ENCODE data around the gene FOSL2.

The FOSL2 gene

DNA sequence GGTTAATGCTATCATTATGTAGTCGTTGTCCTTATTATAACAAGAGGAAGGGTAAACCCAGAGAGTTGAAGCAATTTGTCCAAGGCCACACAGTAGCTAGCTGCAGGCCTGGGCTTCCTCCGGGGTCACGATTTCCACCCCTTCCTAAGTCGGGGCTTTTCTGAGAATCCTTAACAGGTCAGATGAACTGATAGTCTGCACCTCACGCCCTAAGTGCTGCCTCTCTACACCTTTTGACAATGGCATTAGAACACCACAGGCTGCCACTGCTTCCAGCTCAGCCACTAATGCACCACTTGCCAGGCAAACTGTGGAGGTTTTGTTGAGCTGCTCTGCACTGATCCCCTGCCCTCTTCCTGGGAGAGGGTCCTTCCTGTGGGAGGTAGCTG lies 37.7 kb downstream of the FOSL2 start:
- no peak for DNase-seq

DNA sequence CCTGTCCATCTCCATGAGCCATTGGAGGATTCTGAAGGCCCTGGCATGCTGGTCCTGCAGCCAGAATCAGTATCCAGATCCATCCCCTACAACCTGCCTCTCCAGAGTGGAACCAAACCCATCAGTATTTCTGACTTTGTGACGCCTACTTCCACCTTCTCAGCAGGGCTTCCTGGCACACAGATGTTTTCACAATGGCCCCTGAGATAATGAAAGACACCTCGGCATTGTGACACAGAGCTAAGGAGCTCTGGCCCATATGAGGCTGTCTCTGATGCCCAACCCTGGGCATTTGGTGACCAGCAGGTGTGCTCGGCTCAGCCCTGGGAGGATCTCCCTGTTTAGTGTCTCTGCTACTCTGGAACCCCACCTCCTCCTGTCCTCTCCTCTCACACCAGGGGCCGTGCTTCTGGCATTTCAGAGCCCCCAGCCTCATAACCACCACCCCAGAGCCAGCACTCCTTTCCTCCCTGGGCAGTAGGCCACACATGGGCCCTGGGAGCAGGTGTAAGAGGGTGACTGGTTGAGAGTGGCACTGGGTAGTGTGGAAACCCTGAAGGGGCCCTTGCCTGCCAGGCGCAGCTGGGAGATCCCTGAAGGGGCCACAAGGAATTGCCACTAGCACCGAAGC lies 38.2 kb downstream of the FOSL2 start:
- DNase-seq, result no peak

DNA sequence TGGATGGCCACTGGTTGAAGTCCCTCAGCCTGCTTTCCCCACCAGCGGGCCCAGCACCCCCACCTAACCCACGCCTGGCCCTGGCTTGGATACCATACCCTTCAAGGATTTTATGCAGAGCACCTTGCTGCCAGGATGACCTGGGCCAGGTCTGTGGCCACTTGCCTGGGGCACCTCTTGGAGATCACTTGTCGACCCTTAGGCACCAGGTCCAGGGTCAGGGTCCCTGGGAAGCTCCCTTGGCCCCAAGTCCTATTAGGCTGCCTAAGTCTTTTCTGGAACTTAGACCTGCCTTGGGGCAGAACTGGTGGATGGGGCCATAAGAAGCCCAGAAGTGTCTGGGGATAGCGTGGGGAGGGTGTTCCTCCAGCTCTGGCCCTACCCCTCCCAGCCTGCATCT lies 39.1 kb downstream of the FOSL2 start:
- DNase-seq, result no peak

DNA sequence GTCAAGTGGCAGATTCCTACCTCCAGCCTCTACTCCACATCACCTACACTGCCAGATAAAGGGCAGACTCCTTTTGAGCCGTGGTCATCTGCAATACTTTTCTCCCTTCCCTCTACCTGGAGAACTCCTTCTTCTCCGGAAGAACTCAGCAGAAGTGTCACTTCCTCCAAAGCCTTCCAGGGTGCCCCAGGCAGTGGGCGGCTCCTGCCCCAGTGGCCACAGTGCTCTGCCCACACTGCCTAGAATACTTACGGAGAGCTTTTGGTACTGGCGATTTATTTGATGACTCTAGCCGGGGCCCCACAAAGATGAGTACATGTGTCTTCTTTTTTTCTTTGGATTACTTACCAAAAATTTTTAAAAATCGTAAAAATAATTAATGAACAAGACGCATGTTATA lies 39.7 kb downstream of the FOSL2 start:
- no peak for DNase-seq

DNA sequence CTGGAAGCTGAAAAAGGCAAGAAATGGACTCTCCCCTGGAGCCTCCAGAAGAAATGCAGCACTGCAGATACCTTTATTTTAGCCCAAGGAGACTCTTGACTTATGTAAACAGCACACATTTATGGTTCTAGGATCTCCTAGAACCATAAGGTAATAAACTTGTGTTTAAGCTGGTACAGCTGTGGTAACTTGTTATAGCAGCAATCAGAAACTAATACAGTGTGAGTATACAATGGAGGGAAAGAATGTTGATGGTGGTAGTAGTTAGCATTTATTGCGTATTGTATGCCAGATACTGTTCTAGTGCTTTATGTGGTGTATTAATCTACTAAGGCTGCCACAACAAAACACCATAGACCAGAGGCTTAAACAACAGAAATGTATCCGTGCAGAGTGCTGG lies 40.6 kb downstream of the FOSL2 start:
- no peak for DNase-seq

DNA sequence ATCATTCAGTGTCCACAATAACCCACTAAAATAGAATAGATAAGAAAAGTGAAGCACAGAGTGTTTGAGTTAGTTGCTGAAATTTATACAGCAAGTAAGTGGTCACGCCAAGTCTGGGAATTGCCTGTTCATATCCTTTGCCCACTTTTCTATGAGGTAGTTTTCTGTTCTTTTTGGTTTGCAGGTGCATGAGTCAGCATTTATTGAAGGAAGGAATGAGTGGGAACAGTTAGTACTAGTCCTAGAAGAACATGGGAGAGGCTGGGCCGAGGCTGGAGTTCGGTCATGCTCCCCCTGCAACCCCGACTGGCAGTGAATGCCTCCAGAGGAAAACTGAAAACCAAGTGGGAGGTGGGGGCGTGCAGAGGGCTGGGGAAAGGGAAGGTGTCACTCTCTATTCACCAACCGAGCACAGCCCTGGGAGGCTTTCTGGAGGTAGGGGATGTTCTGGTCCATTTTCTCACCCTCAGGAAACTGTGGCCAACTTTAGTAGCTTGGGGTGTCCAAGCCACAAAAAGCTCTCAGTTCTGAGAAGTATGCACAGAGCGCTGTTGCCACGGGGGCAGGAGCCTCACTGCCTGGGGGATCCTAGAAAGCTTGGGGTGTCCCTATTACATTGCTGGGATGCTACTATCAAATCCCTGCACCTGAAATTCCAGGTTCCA lies 41.4 kb downstream of the FOSL2 start:
- no peak for DNase-seq

DNA sequence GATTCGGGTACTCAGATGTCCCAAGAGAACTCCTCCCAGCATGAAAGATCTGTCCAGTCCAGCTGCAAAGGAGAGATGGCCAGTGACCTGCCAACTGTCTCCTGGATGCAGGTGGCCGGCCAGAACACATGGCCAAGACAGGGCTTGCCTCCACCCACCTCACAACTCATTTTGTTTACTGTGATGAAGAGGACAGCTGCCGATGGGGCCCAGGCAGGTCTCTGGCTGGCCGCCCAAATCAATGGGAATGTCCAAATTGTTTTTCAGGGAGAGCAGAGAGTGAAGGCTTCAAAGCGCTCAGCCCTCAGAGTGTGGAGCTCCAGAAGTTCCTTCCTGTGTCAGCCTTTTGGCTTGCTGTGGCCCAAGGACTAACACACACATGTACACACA lies 41.9 kb downstream of the FOSL2 start:
- DNase-seq, result no peak

DNA sequence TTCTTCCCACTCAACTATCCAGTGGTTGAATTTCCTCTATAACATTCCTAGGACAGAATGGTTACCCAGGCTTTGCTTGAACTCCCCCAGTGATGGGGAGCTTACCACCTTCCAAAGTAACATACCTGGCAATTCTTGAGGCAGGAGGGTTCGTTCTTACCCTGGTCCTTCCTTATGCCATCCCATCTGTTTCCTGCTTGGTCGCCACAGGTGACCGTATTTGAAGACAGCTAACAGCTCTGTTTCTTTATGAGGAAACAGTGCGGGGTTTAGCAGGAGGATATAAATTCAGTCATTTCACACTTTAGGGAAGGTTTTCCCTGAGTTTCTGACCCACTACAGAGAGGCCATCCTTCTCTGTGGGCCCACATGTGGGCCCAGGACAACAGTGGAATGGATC lies 42.6 kb downstream of the FOSL2 start:
- DNase-seq, result no peak

DNA sequence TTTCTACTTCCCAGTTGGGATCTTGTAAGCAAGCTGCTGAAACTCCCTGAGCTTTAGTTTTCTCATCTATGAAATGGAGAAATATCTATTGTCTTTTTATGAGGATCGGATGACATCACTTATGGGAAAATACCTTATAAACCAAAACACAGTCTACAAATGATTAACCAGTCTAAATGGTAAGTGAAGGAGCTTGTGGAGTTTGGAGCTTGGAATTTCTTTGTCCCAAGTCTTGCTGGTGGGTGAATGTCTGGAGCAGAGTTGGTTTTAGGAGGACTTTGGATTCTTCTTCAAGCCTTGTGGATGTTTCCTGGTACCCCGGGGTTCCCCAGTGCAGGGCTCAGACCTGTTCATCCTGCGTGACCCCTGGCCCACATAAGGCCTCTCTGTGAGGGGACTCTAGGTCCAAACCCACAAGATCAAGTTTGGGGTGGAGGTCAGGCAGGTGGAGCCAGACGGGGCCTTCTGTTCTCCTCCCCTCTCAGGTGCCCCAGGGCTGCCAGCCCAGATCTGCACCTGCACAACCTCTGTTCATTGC lies 43.2 kb downstream of the FOSL2 start:
- DNase-seq, result no peak

DNA sequence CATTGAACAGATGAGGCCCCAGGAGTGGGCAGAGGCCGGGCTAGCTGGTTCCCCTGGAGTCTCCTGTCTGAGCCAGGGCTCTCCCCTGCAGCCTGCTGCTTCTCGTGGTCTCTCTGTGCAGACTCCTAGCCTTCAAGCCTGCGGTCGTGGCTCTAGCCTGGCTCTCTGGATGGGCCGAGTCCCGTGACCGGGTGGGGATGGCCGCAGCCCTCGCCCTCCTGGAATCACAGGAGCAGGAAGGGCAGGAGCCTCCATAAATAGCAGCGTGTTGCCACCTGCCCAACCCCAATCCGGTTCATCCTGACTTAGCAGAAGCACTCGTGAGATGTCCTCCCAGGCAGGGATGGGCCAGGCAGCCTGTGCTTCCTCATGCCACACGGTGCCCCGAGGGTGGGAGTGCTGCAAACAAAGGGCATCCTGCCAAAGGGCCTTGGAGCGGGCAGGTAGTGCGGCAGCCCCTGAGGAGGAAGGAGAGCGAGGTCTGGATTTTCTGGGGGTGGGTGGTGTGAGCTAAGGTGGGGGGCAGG lies 43.9 kb downstream of the FOSL2 start:
- no peak for DNase-seq

DNA sequence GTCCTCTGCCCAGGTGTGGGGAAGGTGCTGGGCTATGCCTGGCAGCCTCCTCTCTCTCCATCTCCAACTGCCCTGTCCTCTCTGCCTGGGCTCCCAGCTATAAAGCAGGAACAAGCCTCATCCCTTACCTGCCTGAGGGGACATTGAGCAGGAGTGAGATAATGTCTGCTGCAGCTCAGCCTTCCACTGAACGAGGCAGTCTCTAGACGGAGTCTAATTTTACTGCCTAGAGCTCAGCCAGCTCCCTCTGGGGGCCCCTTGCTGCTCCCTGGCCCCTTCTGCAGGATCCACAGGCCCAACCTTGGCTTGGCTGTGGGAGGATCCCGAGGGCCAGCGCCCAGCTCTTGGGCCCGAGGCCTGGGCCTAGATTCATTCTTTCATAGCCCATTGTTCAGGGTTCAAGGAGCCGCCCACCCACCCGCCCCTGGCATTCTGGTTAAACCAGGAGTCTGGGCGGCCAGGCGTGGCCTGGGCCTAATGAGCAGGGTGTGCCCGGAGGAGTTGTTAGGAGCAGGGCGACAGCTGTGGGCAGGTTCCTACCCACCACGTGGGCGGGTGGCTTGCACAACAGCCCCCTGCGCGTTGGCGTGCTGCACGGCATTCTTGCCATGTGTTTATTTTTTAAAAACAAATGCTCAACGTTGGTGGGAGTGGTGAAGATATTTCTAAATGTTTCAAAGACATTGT lies 44.6 kb downstream of the FOSL2 start:
- no peak for DNase-seq

DNA sequence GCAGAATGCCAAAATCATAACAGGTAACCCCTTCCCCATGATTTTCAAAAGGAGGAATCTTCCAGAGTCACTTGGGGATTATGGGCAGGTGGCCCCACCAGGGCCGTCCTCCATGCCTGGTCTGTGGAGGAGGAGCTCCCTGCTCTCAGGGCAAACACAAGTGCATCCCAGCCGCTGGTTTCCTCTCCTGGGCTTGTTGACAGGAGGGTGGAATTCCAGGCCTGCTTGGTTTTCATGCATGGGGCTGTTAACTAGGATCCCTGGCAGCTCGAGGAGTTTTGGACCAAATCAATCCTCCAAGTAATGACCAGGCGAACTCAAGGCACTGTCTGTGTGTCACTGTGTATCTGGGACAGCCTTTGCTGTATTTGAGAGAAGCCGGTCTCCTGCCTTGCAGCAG lies 45.3 kb downstream of the FOSL2 start:
- no peak for DNase-seq

DNA sequence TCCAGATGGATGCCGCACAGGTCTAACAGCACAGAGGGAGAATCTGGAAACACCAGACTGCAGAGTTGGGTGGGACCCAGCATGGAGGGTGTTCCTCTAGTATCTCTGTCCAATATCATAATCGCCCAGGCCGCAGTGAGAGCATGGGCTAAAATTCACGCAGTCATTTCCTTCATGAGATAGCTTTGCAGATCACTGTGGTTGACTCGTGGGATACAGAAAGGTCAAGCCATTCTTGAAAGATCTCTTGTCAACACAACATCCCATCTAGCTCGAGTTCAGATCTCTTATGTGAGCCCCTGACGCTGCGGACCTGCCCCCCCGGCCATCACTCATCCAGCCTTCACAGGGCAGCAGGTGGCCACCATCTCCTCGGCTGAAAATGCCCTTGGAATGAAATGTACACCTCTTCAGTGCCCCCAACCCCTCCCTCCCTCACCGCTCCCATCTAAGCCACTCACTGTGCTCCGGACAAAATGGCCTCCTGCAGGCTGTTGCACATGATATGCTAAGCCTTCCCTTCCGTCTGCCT lies 45.9 kb downstream of the FOSL2 start:
- no peak for DNase-seq

DNA sequence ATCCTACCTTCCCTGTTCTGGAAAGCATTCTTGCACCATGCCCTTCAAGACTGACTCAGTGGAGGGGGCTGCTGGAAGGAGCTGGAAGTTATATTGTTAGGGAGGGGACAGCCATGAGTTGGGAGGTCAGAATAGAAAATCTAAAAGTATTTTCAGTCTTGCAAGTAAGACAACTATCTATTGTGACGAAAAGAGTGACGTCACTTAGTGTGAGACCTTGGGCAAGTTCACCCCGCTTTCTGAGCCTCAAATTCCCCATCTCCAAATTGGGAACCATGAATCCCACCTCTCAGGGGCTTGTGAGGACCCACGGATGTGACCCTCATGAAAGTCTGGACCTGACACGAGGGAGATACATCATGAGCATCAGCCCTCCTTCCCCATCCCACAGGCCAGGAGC lies 46.5 kb downstream of the FOSL2 start:
- no peak for DNase-seq

DNA sequence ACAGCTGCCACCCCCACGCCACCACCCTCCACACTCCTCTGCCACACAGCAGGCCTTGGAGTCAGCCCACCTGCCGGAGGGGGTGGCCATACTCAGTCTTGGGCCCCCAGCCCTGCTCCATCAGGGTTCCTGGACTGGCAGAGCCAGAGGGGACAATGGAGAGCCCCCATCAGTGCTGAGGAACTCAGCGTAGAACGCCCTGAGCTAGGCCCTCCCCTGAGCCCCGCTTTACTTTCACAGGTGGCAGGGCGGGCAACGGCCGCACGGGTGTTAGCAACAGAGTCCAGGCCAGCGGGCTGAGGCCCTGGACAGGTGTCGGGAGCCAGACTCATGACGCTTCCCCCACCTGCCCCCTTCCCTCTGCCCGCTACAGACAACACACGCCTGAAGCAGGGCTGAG lies 47.1 kb downstream of the FOSL2 start:
- DNase-seq, result no peak

DNA sequence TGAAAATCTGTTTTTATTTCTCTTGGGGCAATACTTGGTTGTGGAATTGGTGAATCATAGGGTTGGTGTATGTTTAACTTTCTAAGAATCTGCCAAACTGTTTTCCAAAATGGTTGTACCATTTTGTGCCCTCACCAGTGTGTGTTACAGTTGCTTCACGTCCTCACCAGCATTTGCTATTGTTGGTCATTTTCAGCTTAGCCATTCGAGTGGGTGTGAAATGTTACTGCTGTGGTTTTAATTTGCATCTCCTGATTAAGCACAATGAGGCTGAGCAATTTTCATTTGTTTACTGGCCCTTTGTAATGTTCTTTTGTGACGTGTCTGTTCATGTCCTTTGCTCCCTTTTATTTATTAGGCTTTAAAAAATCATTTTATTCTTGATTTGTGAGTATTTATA lies 49.7 kb downstream of the FOSL2 start:
- DNase-seq, result no peak

DNA sequence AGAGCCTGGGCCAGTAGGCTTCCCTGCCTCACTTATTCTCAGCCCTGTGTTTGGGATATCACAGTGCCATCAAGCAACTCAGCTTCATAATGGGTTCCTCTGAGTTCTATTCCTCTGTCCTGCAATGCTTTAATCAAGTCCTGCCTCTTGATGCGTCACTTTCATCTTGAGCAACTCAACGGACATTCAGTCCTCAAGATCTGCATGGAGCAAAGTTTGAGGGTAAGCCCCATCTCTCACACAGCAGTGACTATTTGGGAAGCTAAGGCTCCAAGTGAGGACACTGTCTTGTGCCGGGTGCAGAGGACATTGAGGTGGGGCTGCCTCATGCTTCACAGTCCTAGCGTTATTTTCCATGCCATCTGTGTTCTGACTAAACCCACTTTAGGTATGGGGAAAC lies 52.3 kb downstream of the FOSL2 start:
- no peak for DNase-seq

DNA sequence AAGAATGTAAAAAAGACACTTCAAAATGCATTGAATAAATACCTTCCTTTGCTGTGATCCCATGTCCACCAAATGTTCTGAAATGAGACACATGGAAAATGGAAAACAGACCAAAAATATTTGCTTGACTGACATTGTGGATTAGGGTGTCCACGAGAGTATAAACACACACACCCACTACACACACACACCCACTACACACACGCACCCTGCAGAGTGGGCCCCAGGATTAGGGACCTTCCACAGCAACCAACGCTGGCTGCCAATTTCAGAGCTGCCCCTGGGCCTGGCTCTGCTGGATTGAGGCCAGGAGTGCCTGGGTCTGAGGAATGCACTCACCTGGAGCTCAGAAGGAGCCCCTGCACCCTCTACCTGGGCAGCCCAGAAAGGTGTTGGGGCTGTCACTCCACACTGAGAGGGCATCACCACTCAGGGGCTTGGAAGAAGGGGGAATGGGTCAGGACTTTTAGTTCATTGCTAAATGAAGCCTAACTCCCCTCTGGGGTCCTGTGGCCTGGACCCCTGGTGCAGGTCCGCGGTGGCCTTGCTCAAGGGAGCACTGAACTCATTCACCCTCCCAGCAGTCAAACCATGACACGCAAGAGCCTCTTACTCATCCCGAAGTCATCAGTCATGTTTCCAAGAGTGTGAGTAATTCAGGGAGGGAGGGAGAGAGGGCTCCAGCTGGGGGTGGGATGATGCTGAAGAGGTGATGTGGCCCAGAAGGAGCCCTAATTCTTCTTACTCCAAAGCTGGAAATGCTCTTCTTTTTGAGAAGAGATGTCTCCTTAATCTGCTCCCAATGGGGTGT lies 53.0 kb downstream of the FOSL2 start:
- peak in 29 of 56 donors; percentile 2 to 72 (median 23) for DNase-seq

DNA sequence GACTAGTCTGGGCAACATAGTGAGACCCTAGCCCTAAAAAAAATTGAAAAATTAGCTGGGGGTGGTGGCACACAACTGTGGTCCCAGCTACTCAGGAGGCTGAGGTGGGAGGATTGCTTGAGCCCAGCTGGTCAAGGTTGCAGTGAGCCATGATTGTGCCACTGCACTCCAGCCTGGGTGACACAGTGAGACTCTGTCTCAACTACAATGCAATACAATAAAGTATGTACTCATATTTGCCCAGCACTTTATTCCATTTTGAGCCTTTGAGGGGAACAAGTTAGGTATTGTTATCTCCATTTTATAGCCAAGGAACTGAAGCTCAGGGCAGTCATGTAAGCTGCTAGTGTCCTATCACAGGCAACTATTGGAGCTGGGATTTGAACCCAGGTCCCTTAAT lies 53.9 kb downstream of the FOSL2 start:
- no peak for DNase-seq

DNA sequence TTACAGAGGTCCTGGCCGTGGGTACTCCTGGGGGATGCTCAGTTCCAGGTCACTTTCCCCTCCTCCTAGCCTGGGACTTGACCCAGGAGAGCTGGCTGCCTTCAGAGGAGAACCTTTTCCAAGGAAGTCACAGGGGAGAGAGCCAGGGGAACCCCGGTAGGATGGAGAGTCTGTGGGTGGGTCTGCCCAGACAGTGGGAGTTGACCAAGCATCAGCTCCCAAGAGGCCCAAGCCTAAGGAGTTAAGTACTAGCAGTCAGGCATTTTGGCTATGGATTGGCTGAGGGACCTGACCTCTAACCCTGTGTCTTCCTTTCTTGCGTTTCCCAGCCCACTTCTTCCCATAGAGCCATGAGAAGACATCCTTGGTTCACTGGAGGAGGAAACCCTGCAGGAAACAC lies 54.4 kb downstream of the FOSL2 start:
- DNase-seq, result no peak
